T47D (cell line): ENCODE measurements around the gene HTR2B.

ENCODE experiments used
- DNase-seq, 2 experiments: peaks; one replicate each; pipeline versions ENCODE4 v3.0.0 to v3.0.0-alpha.2; 2011 to 2012; ENCODE audit warnings: low read depth in 1 of 2, low spot score in 1 of 2
- JUND ChIP-seq: IDR thresholded peaks from 2 replicates; pipeline ENCODE4 v1.6.1; 2012; ENCODE audit warnings: low read depth
- in situ Hi-C: cut with HindIII; loops from 2 replicates; pipeline ENCODE4 v1.10.0; 2016; ENCODE audit warnings: low sequenced_read_pairs, low pct_unique_long_range_greater_than_20kb

HTR2B gene

DNA sequence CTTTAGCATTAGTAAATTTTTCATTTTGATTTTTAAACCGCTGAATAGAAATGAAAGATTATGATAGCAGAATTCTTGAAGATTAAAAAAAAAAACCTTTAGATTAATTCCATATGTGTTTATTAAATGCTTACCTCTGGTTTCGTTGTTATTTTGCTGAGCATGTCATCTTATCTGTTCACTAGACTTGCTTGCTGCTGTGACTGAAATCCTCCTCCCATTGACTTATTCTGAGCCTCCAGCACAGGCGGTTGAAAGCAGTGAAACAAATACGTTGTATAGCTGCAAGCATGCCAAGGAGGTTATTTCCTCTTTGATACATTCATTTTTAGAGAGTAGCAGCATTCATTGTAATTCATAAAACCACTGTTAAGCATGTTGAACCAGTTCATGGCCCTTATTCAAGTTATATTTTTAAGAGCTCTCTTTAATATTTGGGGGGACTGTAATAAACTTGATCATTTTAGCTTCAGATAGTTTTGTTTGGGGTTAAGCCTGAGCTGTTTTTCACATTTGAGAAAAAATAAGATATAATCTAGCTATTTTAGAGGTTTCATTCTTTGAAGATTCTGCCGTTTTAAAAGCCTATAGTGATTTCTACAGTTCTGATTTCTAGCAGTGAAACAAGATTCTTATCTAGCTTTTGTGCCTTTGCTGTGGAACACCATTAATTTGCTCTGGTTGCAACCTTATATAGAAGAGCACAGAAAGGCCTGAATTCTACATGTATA, at the start of gene HTR2B:
Gene HTR2B (minus strand): TSS at position 205 of the 731 bp plus-strand sequence. CDS start 1,278 bp downstream, outside the sequence.
- no peak for TF ChIP-seq JUND
- in situ Hi-C loops, result no loop called here

DNA sequence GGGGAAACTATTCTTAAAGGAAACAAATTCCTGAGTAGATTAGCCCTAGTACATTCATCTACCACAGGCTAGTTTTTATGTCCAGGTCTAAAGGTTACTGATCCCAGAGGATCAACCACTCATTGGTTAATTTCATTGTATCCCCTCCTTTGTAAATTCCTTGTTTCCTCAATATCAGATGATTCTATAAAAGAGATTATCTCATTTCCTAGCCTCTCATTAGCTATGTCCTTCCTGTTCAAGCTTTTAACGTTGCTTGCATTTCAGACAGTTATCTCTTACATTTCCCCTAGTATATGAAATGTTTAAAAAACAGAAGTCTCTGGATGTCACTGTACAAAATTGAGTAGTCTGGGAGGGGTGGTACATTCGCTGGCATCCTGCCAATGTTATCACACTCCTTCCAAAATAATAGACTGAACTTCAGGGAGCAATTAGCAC, 49.4 kb upstream of the HTR2B start:
- TF ChIP-seq JUND, result no peak
- in situ Hi-C loops, result no loop called here
- DNase-seq, result no peak

More for the DNA sequence above, at the start of gene HTR2B:
- no peak for DNase-seq

DNA sequence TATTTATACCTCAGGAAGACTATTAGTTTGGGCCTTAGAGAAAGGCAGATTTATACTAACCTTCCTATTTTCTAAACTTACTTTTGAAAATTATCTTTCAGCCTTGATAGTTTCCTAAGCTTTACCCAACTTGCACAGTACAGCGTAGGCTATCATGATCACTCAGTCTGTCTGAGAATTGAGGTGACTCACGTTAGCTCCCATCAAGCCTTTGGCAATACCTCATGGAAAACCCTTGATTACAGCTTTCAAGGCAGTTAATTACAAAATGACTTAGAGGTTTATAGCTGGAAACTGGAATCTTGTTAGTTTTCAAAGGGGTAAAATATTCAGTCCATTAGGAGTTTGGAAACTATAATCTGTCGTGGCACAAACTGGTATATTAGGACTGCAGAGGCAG, 47.2 kb upstream of the HTR2B start:
- in situ Hi-C loops, result no loop called here
- TF ChIP-seq JUND, result no peak
- no peak for DNase-seq

DNA sequence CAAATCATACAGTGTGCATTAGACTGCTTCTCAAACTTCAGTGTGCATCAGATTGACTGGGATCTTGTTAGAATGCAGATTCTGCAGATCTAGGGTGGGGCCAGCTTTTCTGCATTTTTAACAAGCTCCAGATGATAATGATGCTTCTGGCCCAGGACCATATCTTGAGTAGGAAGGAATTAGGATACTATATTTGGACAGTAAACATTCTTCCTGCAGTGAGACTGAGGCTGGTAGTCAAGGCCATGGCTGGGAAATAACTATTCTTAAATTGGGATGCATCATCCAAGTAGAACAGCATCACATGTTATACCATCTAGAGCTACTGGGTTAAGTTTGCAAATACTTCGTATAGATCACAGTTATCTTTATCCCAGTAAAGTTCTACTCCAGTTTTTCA, 45.2 kb upstream of the HTR2B start:
- in situ Hi-C loops, result no loop called here
- no peak for TF ChIP-seq JUND
- DNase-seq, result no peak

DNA sequence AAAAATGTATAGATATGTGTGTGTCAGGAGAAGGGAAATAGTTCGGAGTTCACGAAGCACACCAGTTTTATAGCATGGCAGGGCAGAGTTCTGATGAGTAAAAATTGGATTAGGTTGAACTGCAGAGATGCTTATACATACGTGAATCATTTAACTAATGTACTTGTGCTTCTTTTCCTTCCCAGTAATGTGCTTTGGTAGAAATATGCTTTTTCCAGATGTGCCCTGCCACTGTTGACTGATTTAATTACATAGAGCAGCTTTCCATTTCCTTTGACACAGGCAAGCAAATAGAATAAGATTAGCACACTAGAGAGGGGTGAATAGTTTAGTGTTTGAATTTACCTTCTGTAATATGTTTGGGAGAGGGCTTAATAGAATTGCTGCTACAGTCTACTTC, 44.6 kb upstream of the HTR2B start:
- in situ Hi-C loops, result no loop called here
- no peak for TF ChIP-seq JUND
- DNase-seq, result no peak

DNA sequence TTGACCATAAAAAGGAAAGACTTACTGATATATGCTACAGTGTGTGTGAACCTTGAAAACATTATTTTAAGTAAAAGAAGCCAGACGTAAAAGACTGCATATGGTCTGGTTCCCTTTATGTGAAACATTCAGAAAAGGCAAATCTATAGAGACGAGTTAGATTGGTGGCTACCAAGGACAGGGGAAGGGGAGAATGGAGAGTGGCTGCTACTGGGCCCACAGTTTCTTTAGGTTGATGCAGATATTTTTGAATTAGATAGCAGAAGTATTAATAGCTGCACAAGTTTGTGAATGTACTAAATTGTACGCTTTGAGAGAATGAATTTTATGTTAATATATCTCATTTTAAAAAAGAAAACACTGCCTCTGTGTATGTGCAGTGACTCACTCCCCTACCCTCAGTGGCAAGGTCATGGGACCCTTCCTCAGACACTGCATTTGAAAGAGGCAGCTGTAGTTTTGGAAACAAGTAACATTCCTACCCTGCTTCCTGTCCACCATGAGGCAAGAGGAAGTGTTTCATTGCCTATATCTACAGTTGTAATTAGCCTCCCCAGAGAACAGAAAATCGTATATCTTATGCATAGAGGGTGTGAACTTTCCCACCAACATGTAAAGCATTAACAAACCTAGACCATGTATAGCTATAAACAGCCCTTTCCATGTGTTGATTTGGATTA, 43.8 kb upstream of the HTR2B start:
- no peak for DNase-seq
- TF ChIP-seq JUND, result no peak
- in situ Hi-C loops, result no loop called here

DNA sequence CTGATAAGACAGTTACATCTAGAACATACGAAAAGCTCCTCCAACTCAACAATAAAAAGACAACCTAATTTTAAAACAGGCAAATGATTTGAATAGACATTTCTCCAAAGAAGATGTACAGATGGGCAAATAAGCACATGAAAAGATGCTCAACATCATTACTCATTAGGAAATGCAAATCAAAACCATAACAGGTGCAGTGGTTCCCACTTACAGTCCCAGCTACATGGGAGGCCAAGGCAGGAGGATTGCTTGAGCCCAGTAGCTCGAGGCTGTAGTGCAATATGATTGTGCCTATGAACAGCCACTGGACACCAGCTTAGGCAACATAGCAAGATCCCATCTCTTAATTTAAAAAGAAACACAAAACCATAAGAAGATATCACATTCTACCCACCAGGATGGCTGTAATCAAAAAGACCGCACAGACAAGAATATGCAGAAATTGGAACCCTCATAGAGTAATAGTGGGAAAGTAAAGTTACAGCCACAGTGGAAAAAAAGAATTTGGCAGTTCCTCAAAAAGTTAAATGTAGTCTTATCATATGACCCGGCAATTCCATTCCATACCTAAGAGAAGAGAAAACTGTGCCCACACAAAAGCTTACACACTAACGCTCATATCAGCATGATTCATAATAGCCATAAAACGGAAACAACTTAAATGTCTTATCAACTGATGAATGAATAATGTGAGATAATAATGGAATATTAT, 43.1 kb upstream of the HTR2B start:
- in situ Hi-C loops, result no loop called here
- no peak for DNase-seq

DNA sequence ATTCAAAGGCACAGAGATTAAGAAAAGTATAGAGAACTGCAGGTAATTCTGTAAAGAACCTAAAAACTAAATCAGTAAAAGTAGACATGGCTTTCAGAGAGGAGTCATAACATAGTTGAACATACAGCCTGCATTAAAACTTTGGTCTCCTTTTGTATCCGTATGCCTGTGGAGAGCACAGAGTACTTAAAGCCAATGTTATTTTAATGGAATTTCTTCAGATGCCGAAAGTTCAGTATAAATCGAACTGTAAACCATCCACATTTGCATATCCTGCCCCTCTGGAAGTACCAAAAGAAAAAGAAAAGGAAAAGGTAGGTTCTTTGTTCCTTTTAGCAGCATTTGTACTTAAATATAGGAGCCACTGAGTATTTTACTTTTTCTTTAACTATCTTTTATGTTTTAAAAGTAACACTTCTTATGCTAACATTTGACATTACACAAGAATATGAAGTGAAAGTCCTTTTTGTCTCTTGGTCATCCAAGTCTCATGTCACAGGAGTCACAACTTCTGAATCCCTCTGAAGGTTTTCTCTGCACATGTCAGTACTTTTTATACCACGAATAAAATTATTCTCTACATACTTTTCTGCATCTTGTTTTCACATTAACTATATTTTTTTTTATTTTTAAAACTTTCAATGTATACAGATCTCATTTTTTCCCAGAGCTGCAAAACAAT, 38.7 kb upstream of the HTR2B start:
- no peak for TF ChIP-seq JUND
- DNase-seq, result no peak
- in situ Hi-C loops, result no loop called here

More for the DNA sequence above, 43.1 kb upstream of the HTR2B start:
- no peak for TF ChIP-seq JUND

DNA sequence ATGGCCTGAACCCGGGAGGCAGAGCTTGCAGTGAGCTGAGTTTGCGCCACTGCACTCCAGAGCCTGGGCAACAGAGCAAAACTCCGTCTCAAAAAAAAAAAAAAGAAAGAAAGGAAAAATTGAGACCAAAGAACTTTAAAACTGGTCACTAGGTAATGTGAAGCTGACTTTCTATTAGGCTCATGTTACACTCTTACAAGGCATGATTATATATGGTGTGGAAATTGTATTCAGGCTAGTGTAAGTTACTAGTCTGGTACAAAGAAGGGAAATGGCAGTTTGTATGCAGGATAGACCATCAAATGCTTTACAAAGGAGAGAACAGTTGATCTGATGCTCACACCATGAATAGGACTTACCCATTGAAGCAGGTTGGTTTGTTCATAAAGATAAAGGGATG, 38.2 kb upstream of the HTR2B start:
- in situ Hi-C loops, result no loop called here
- no peak for DNase-seq
- no peak for TF ChIP-seq JUND

DNA sequence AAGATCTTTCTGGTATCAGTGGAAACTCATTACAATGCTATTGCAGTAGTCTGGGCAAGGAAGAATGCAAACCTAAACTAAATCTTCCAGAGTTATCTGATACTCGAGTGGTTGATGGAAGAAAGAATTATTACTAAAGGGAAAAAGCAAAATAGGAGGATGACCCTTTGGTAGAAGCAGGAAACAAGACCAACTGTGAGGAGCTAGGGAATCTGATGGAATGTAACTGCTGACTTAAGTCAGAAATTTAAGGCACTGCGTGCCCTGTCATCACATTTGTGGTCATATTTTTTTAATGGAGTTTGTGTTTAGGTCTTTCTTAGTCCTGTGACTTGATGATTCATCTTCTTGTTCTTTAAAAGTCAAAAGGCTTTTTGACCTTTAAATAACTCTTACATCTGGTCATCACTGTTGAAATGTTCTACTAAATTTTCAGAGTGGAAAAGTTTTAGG, 37.1 kb upstream of the HTR2B start:
- no peak for DNase-seq
- no peak for TF ChIP-seq JUND
- in situ Hi-C loops, result no loop called here

DNA sequence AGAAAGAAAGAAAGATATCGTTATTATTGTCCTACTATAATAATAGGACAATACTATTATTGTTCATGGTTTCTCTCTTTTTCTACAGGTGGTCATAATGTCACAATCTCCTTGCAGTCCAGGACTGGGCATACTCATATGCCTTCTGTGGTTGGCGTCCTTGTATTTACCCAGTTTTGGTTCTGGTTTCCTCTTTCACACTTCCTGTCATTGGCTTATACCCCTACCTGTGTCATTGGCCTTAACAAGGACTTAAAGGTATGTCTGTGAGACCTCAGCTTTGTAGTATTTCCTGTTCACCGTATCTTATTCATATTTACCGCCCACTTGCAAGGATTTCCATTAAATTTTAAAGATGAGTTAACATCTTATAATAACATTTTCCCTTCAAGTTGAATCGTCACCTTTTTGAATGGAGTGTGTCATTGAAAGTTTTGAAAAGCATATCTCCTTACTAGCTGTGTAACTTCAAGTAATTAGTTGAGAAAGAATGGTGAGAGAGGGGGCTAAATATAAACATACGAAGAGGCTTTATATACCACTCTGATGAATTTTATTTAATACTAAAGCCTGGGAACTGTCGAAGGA, 36.5 kb upstream of the HTR2B start:
- in situ Hi-C loops, result no loop called here
- no peak for DNase-seq
- no peak for TF ChIP-seq JUND

DNA sequence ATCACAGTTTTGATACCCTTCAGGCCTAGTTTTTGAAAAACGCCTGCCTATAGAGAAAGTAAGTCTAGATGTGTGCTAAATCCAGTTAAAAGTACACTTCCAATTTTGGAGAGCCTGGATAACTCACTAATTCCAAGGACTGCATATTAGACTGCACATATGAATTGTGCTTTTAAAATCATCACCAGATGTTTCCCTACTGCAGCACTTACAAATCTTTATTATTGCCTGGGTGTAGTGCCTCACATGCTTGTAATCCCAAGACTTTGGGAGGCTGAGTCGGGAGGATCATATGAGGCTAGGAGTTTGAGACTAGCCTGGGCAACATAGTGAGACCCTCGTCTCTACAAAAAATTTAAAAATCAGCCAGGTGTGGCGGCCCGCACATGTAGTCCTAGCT, 35.9 kb upstream of the HTR2B start:
- TF ChIP-seq JUND, result no peak
- no peak for DNase-seq
- in situ Hi-C loops, result no loop called here
